HepG2 (cell line): ENCODE measurements around the gene ARG1. TPM values are rescaled to one million over a fixed set of nuclear protein-coding genes. Genes with fewer than 3 reads are reported as not detected.
A peak's percentile ranks its signal among the peaks of the same experiment; 100 is the strongest.

Experiments used
- ATAC-seq: fragments of 200-7000 bp; cut with Tn5 transposase; 3 replicates; pipeline ENCODE4 v1.9.1; 2020; ENCODE audit warnings: mild to moderate bottlenecking, moderate library complexity
- BruUV-seq: library from RNA; stranded (reverse); fragments of 400-500 nt; replicated peaks from 2 replicates; lab custom pipeline; 2021; lab: Mats Ljungman, UMichigan
- CTCF ChIA-PET: fragments of 300-600 bp; formaldehyde crosslinking; extraction: SDS; loops from one replicate; lab custom pipeline; 2021; ENCODE audit warnings: low total read pairs, inconsistent platforms, low intra/inter-chr PET ratio; lab: Yijun Ruan, JAX
- POLR2A ChIA-PET: fragments of 350-600 bp; sonication (Branson Sonifier 250); formaldehyde crosslinking; loops from one replicate; lab custom pipeline; 2020; ENCODE audit warnings: antibody characterized with exemption, inconsistent platforms; lab: Yijun Ruan, JAX
- DNase-seq: peaks from one replicate; pipeline ENCODE4 v3.0.0-alpha.2; 2015; ENCODE audit warnings: low spot score
- FAIRE-seq: peaks from 3 replicates; lab custom pipeline; 2011; peaks lifted over from hg19 to GRCh38; lab: Jason Lieb, UNC
- H2AFZ ChIP-seq: one replicate; pipeline ENCODE4 v1.6.1; 2011; ENCODE audit warnings: low read length, inconsistent platforms
- H3K27ac ChIP-seq: fragments of 300-600 bp; 3 replicates; pipeline ENCODE4 v1.8.0; 2011; ENCODE audit warnings: mixed run types, mild to moderate bottlenecking, mixed read lengths, low read length, inconsistent platforms; ENCODE audit not compliant: insufficient read depth; ENCODE audit errors: extremely low read length
- H3K27me3 ChIP-seq, 2 experiments: fragments of 200-600 bp in 1 of 2; 2 replicates in 1 of 2; 3 replicates in 1 of 2; pipeline versions ENCODE4 v1.6.0 to v1.8.0; 2011; ENCODE audit warnings: low read length in 2 of 2, mild to moderate bottlenecking in 2 of 2, moderate library complexity in 2 of 2, inconsistent platforms in 1 of 2; ENCODE audit not compliant: insufficient read depth in 2 of 2, control insufficient read depth in 1 of 2
- H3K36me3 ChIP-seq, 2 experiments: fragments of 200-600 bp in 1 of 2; replicated peaks in 1 of 2; 2 replicates in 1 of 2; 3 replicates in 1 of 2; pipeline versions ENCODE4 v1.5.1 to v1.8.0; 2011; ENCODE audit warnings: low read length in 2 of 2, inconsistent platforms in 1 of 2; ENCODE audit not compliant: insufficient read depth in 2 of 2, control insufficient read depth in 1 of 2
- H3K4me1 ChIP-seq: 2 replicates; pipeline ENCODE4 v1.5.1; 2012; ENCODE audit warnings: low read length, inconsistent platforms; ENCODE audit not compliant: insufficient read depth
- H3K4me2 ChIP-seq: 2 replicates; pipeline ENCODE4 v1.6.0; 2011; ENCODE audit warnings: low read depth, low read length, inconsistent platforms
- H3K4me3 ChIP-seq, 3 experiments: fragments of 200-600 bp in 1 of 3; sonication (generic), shearing (Covaris generic) in 1 of 3; replicated peaks in 1 of 3; 2 replicates each; pipeline ENCODE4 v1.5.1; 2011 to 2016; ENCODE audit warnings: low read length in 3 of 3, inconsistent platforms in 2 of 3, low read depth in 2 of 3, mild to moderate bottlenecking in 2 of 3, control low read depth in 1 of 3, mixed read lengths in 1 of 3; ENCODE audit not compliant: insufficient read depth in 1 of 3
- H3K79me2 ChIP-seq: one replicate; pipeline ENCODE4 v1.6.1; 2011; ENCODE audit warnings: low read length, inconsistent platforms; ENCODE audit not compliant: insufficient read depth
- H3K9ac ChIP-seq: 2 replicates; pipeline ENCODE4 v1.6.0; 2011; ENCODE audit warnings: mild to moderate bottlenecking, low read depth, low read length, inconsistent platforms; ENCODE audit not compliant: insufficient read depth
- H3K9me3 ChIP-seq: 2 replicates; pipeline ENCODE4 v1.5.1; 2012; ENCODE audit warnings: mild to moderate bottlenecking, low read length
- H4K20me1 ChIP-seq: 2 replicates; pipeline ENCODE4 v1.6.0; 2011; ENCODE audit warnings: inconsistent platforms, mild to moderate bottlenecking, low read length, moderate library complexity; ENCODE audit not compliant: insufficient read depth
- BCL3 ChIP-seq: sonication (generic); formaldehyde crosslinking; IDR thresholded peaks from 2 replicates; pipeline ENCODE4 v1.5.1; 2020; ENCODE audit warnings: mild to moderate bottlenecking, missing genetic modification reagents, moderate library complexity
- FOSL1 ChIP-seq: sonication (generic); formaldehyde crosslinking; IDR thresholded peaks from 2 replicates; pipeline ENCODE4 v1.9.0; 2021; ENCODE audit warnings: missing genetic modification reagents, borderline replicate concordance
- GPN1 ChIP-seq: sonication (generic); formaldehyde crosslinking; IDR thresholded peaks from 2 replicates; pipeline ENCODE4 v1.5.1; 2020; ENCODE audit warnings: missing genetic modification reagents, borderline replicate concordance
- MAX ChIP-seq: IDR thresholded peaks from 2 replicates; pipeline ENCODE4 v1.6.1; 2012; ENCODE audit warnings: inconsistent platforms
- MBNL3 ChIP-seq: fragments of 250-450 bp; sonication (Bioruptor Pico); conservative IDR thresholded peaks from 2 replicates; pipeline ENCODE4 v1.8.0; 2022; ENCODE audit warnings: mild to moderate bottlenecking, inconsistent platforms
- MTA1 ChIP-seq: sonication (generic); formaldehyde crosslinking; IDR thresholded peaks from 2 replicates; pipeline ENCODE4 v1.4.0; 2020; ENCODE audit warnings: missing genetic modification reagents, mild to moderate bottlenecking, borderline replicate concordance
- TCF7L2 ChIP-seq: IDR thresholded peaks from 2 replicates; pipeline ENCODE4 v1.6.1; 2011; ENCODE audit warnings: mild to moderate bottlenecking, low read depth, low read length, moderate library complexity
- TEF ChIP-seq: sonication (generic); formaldehyde crosslinking; IDR thresholded peaks from 2 replicates; pipeline ENCODE4 v1.5.0; 2020; ENCODE audit warnings: missing genetic modification reagents
- THAP8 ChIP-seq: sonication (generic); formaldehyde crosslinking; IDR thresholded peaks from 2 replicates; pipeline ENCODE4 v1.5.1; 2020; ENCODE audit warnings: missing genetic modification reagents, mild to moderate bottlenecking, borderline replicate concordance
- ZC3H4 ChIP-seq: sonication (generic); formaldehyde crosslinking; IDR thresholded peaks from 2 replicates; pipeline ENCODE4 v1.4.0; 2020; ENCODE audit warnings: missing genetic modification reagents, borderline replicate concordance
- ZNF570 ChIP-seq: sonication (generic); formaldehyde crosslinking; IDR thresholded peaks from 2 replicates; pipeline ENCODE4 v1.4.0; 2020; ENCODE audit warnings: mild to moderate bottlenecking, missing genetic modification reagents, borderline replicate concordance
- ZNF674 ChIP-seq: sonication (generic); formaldehyde crosslinking; IDR thresholded peaks from 2 replicates; pipeline ENCODE4 v1.5.0; 2020; ENCODE audit warnings: low read depth, mild to moderate bottlenecking, missing genetic modification reagents
- ZNF678 ChIP-seq: sonication (generic); formaldehyde crosslinking; IDR thresholded peaks from 2 replicates; pipeline ENCODE4 v1.4.0; 2020; ENCODE audit warnings: mild to moderate bottlenecking, missing genetic modification reagents
- ZNF850 ChIP-seq: sonication (generic); formaldehyde crosslinking; conservative IDR thresholded peaks from 2 replicates; pipeline ENCODE4 v1.9.0; 2021; ENCODE audit warnings: mild to moderate bottlenecking, missing genetic modification reagents
- WGBS: methylation state at CpG from one replicate; pipeline ENCODE4 v1.1.6; 2017; ENCODE audit warnings: low lambda C conversion rate; 5-methylcytosine and 5-hydroxymethylcytosine counted together
- in situ Hi-C: cut with HindIII; loops from 2 replicates; pipeline ENCODE4 v1.10.0; 2017; ENCODE audit warnings: low pct_unique_long_range_greater_than_20kb; ENCODE audit not compliant: extremely low pct_ligation_motif_present
- intact Hi-C: fragments of 100-400 bp; cut with micrococcal nuclease; formaldehyde crosslinking; loops from one replicate; pipeline ENCODE4 v1.10.0; 2022; ENCODE audit not compliant: unreplicated experiment
- polyA plus RNA-seq, 8 experiments: library from polyadenylated mRNA; depleted of rRNA in 3 of 8; stranded (reverse) in 7 of 8; unstranded in 1 of 8; fragments of >200 nt; fragmentation: Illumina TruSeq in 4 of 8; extraction: Trizol in 4 of 8; gene quantifications; 2 replicates each; pipeline versions ENCODE4 v1.2.1 to v1.2.3, GENCODE V29; 2011 to 2016; ENCODE audit warnings: low read depth in 4 of 8, missing spikeins in 1 of 8, mixed read lengths in 1 of 8; ENCODE audit not compliant: insufficient read depth in 1 of 8
- total RNA-seq, 5 experiments: library from RNA; depleted of rRNA; stranded (reverse); fragments of >200 nt; fragmentation: Illumina TruSeq; extraction: Trizol; gene quantifications; 2 replicates each; pipeline ENCODE4 v1.2.3, GENCODE V29; 2016; ENCODE audit warnings: low read depth in 1 of 5

Gene ARG1
- total and polyA plus RNA-seq, 2 of the 13 experiments (the other 11 are each of a cell fraction or from before 2014, with no cell fraction given) = 2.2 to 11.2 TPM

- no TSS peak for BruUV-seq
- H3K27me3 ChIP-seq = no peaks in the 10 kb centered on the region
- no peak overlapping the region for H3K9ac ChIP-seq
- no peak for TF ChIP-seq ZNF674 (CRISPR knock-in tag)
- no peak for TF ChIP-seq ZNF570 (CRISPR knock-in tag)
- TF ChIP-seq GPN1 (CRISPR knock-in tag) = no peak
- TF ChIP-seq MAX = no peak
- TF ChIP-seq ZNF850 (CRISPR knock-in tag) = no peak
- TF ChIP-seq FOSL1 (CRISPR knock-in tag) = no peak
- no peak for TF ChIP-seq ZNF678 (CRISPR knock-in tag)
- TF ChIP-seq ZC3H4 = no peak
- TF ChIP-seq MBNL3 (CRISPR knock-in tag) = no peak
- no peak for TF ChIP-seq MTA1 (CRISPR knock-in tag)
- intact Hi-C loops = no loop called here
- no peaks in the 10 kb centered on the region for H3K36me3 ChIP-seq
- no peak overlapping the region for H3K4me3 ChIP-seq
- H3K79me2 ChIP-seq = no peaks in the 10 kb centered on the region
- 94% methylated on average over 2 of the region's 2 CpGs for WGBS
- CTCF ChIA-PET = no interaction called here
- ATAC-seq (no peak), DNase-seq (no peak), FAIRE-seq (no peak)
- no peak overlapping the region for H3K27ac ChIP-seq
- POLR2A ChIA-PET = no interaction called here
- no peaks in the 10 kb centered on the region for H4K20me1 ChIP-seq
- no peak overlapping the region for H2AFZ ChIP-seq
- H3K4me1 ChIP-seq = peaks cover 15% of the 10 kb centered on the region
- in situ Hi-C loops = no loop called here
- no peak overlapping the region for H3K4me2 ChIP-seq
- H3K9me3 ChIP-seq = no peaks in the 10 kb centered on the region
Observed at GRCh38 chr6:131549811-131550210, 23.2 kb upstream of the ARG1 start.

- no peaks in the 10 kb centered on the region for H4K20me1 ChIP-seq
- H3K4me2 ChIP-seq = no peak overlapping the region
- H3K9me3 ChIP-seq = no peaks in the 10 kb centered on the region
- H3K4me1 ChIP-seq = peaks cover 27% of the 10 kb centered on the region
- H3K4me3 ChIP-seq = no peak overlapping the region
- H3K9ac ChIP-seq = no peak overlapping the region
- no peaks in the 10 kb centered on the region for H3K27me3 ChIP-seq
- H3K27ac ChIP-seq = peak overlapping the region; percentile 71
- no peak for DNase-seq
- intact Hi-C loops = no loop called here
- no peak overlapping the region for H2AFZ ChIP-seq
- WGBS = 94% methylated on average over 4 of the region's 4 CpGs
- BruUV-seq = no TSS peak
- no peaks in the 10 kb centered on the region for H3K36me3 ChIP-seq
- POLR2A ChIA-PET = interaction anchor here (0.9 to 1.5 kb wide), 2 partner anchors 14 to 76 kb away, joined by 3 to 5 read pairs; partner anchors contain the start of gene MED23
- no peak for FAIRE-seq
- in situ Hi-C loops = no loop called here
- CTCF ChIA-PET = no interaction called here
- peak; percentile 52; the same call in 2 of the 3 replicates for ATAC-seq
- no peaks in the 10 kb centered on the region for H3K79me2 ChIP-seq
- no peak for TF ChIP-seq TCF7L2
- no peak for TF ChIP-seq BCL3 (CRISPR knock-in tag)
- TF ChIP-seq THAP8 = no peak
- no peak for TF ChIP-seq TEF (CRISPR knock-in tag)
Observed at GRCh38 chr6:131551902-131552301, 21.1 kb upstream of the ARG1 start.
